ENCODE data around the gene KATNAL1. TPM values are rescaled to one million over a fixed set of nuclear protein-coding genes. Genes with fewer than 3 reads are reported as not detected.
"Not testable (repeated sequence)": the region's sequence is repeated elsewhere in the genome, so short reads cannot be mapped to it uniquely, and the experiment has no call there.

Gene KATNAL1
- total and polyA plus RNA-seq, 2 experiments from 2014 or later, result 6.0 to 21.2 TPM

- no peak for DNase-seq (ENCODE audit: low read depth in 1 of 2, low spot score in 1 of 2)
- Histone ChIP-seq H3K4me3 (no peak overlapping the region), H3K4me1 (ENCODE audit: low read depth) (peaks cover 6% of the 10 kb centered on the region), H3K36me3 (no peaks in the 10 kb centered on the region), H3K27me3 (no peaks in the 10 kb centered on the region), H3K9me3 (ENCODE audit: low read depth) (no peaks in the 10 kb centered on the region), H3K27ac (no peak overlapping the region)
- no peak for TF ChIP-seq CTCF (IDR thresholded peaks at IDR 0.05; ENCODE audit: low read depth, low read length)
Observed at GRCh38 chr13:30268673-30269072, 38.7 kb downstream of the KATNAL1 start.

- TF ChIP-seq CTCF (IDR thresholded peaks at IDR 0.05; ENCODE audit: low read depth, low read length), result no peak
- no peak overlapping the region for H3K27ac ChIP-seq
- no peaks in the 10 kb centered on the region for H3K27me3 ChIP-seq
- no peaks in the 10 kb centered on the region for H3K36me3 ChIP-seq
- H3K9me3 ChIP-seq (ENCODE audit: low read depth), result no peaks in the 10 kb centered on the region
- no peak for DNase-seq (ENCODE audit: low read depth in 1 of 2, low spot score in 1 of 2)
- no peaks in the 10 kb centered on the region for H3K4me1 ChIP-seq (ENCODE audit: low read depth)
- H3K4me3 ChIP-seq, result no peak overlapping the region
Observed at GRCh38 chr13:30266756-30267155, 40.6 kb downstream of the KATNAL1 start.

DNA sequence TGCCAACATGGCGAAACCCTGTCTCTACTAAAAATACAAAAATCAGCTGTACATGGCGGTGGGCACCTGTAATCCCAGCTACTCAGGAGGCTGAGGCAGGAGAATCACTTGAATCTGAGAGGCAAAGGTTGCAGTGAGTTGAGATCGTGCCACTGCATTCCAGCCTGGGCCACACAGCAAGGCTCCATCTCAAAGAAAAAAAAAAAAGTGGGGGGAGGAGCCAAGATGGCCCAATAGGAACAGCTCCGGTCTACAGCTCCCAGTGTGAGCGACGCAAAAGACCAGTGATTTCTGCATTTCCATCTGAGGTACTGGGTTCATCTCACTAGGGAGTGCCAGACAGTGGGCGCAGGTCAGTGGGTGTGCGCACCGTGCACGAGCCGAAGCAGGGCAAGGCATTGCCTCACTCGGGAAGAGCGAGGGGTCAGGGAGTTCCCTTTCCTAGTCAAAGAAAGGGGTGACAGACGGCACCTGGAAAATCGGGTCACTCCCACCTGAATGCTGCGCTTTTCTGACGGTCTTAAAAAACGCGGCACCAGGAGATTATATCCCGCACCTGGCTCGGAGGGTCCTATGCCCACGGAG, 48.1 kb downstream of the KATNAL1 start:
- H3K36me3 ChIP-seq; H3K9me3 ChIP-seq (ENCODE audit: low read depth); H3K4me3 ChIP-seq; DNase-seq (ENCODE audit: low read depth in 1 of 2, low spot score in 1 of 2); H3K27me3 ChIP-seq; H3K27ac ChIP-seq: not testable (repeated sequence)
- H3K4me1 ChIP-seq (ENCODE audit: low read depth), result peaks cover 36% of the 10 kb centered on the region

DNA sequence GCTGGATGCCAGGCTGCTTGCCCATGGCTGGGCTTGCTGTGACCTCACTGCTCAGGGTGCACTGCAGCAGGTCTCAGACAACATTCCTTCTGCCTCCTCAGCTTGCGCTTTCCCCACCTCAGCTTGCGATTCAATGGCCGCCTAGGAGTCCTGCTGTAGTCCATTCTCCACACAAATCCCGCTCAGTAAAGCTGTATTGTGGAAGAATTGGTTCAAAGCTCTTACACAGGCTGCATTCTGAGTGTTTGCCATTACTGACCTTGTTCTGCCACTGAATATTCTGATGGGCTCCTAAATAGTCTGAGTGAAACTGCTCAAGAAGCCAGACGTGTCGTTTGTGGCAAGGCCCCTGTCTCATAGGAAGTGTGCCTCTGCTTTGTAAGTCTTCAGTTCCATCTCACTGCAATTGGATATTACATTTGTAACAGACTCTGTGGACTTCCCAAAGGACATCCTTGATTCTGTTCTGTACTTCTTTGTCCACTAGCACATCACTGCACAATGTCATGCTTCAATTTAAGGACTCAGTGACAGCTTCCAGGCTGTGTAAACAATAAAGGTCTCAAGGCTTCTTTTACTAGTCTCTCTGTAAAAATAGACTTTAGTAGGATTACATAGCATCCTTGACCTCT, 49.8 kb downstream of the KATNAL1 start:
- no peaks in the 10 kb centered on the region for H3K9me3 ChIP-seq (ENCODE audit: low read depth)

DNA sequence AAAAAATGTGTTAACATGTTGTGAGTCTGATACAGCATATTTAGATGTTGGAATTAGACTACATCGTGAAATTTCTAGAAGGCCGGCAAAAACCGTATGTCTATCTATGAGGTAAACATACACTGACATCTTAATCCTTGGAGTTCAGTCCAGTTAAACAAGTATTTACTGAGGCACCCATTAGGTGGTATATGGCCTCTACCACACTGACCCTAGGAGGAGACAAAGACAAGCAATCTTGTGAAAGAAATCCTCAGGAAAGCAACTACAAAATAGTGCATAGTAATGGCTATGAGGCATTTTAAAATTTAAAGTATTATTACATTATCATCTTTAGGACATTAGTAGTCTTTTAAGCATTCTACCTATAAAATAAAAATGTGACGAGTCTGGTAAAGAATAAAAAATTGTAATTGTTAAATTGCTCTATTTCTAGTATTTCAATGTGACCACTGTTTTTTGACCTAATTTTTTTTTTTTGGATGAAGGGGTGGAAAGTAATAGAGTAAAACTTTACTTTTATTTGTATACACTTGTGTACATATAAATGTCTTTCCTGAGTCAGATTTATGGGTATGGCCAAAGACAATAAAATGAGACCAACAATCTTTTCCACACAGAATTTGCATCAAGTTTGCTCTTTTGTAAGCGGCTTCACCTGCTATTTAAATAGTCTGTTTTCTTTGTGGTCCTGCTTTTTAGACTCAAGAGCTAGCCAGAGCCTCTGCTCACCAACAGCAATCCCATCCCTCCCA, 50.5 kb downstream of the KATNAL1 start:
- TF ChIP-seq CTCF (IDR thresholded peaks at IDR 0.05; ENCODE audit: low read depth, low read length), result no peak
- Histone ChIP-seq H3K4me3 (no peak overlapping the region), H3K27me3 (no peaks in the 10 kb centered on the region), H3K27ac (peak overlapping the region; percentile 93), H3K4me1 (ENCODE audit: low read depth) (peaks cover 36% of the 10 kb centered on the region), H3K36me3 (no peaks in the 10 kb centered on the region), H3K9me3 (ENCODE audit: low read depth) (no peaks in the 10 kb centered on the region)
- peak; percentile 18 to 23 for DNase-seq (ENCODE audit: low read depth in 1 of 2, low spot score in 1 of 2)

More for the DNA sequence above, 49.8 kb downstream of the KATNAL1 start:
- no peak for TF ChIP-seq CTCF (IDR thresholded peaks at IDR 0.05; ENCODE audit: low read depth, low read length)
- Histone ChIP-seq H3K36me3 (no peaks in the 10 kb centered on the region), H3K27me3 (no peaks in the 10 kb centered on the region), H3K4me3 (no peak overlapping the region), H3K27ac (peak overlapping the region; percentile 93), H3K4me1 (ENCODE audit: low read depth) (peaks cover 36% of the 10 kb centered on the region)
- DNase-seq (ENCODE audit: low read depth in 1 of 2, low spot score in 1 of 2), result peak in 1 of 2 donors; percentile 75

- no peaks in the 10 kb centered on the region for H3K36me3 ChIP-seq
- TF ChIP-seq CTCF (IDR thresholded peaks at IDR 0.05; ENCODE audit: low read depth, low read length), result no peak
- no peak for DNase-seq (ENCODE audit: low read depth in 1 of 2, low spot score in 1 of 2)
- H3K9me3 ChIP-seq (ENCODE audit: low read depth), result no peaks in the 10 kb centered on the region
- H3K4me1 ChIP-seq (ENCODE audit: low read depth), result peaks cover 36% of the 10 kb centered on the region
- H3K27ac ChIP-seq, result peak overlapping the region; percentile 93
- no peaks in the 10 kb centered on the region for H3K27me3 ChIP-seq
- no peak overlapping the region for H3K4me3 ChIP-seq
Observed at GRCh38 chr13:30255696-30256095, 51.7 kb downstream of the KATNAL1 start.

Measured in cardiac muscle cell (in vitro differentiated cells and primary cell).